IPS DF 4.7 (cell line): ENCODE data around the gene PSMA6.
"Not testable (repeated sequence)": the region's sequence is repeated elsewhere in the genome, so short reads cannot be mapped to it uniquely, and the experiment has no call there.

Source experiments
- DNase-seq: peaks from one replicate; pipeline ENCODE4 v3.0.0-alpha.2; 2013; ENCODE audit warnings: low spot score; ENCODE audit errors: extremely low read depth

Gene PSMA6

GRCh38 chr14:35342489-35343010, 50.4 kb downstream of the PSMA6 start:
- no peak for DNase-seq

DNA sequence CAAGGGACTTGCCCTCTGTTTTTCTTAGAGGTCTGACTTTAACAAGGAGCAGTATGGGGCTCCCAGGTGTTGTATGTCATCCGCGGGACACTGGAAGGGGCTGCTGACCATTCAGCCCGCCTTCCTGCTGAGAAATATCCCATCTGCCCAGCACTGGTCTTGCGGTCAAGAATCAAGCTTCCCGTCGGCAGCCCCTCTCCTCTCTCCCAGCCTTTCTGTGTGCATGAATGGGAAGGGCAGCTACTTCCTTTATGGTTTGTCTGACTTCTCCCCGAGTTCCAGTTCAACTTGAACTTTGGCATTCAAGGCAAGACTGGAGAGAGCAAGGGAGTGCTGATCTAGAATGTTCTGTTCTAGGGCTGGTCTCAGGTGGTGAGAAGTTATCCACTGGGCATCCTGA, 51.5 kb downstream of the PSMA6 start:
- no peak for DNase-seq

GRCh38 chr14:35344107-35344807, 52.1 kb downstream of the PSMA6 start:
- DNase-seq = no peak

DNA sequence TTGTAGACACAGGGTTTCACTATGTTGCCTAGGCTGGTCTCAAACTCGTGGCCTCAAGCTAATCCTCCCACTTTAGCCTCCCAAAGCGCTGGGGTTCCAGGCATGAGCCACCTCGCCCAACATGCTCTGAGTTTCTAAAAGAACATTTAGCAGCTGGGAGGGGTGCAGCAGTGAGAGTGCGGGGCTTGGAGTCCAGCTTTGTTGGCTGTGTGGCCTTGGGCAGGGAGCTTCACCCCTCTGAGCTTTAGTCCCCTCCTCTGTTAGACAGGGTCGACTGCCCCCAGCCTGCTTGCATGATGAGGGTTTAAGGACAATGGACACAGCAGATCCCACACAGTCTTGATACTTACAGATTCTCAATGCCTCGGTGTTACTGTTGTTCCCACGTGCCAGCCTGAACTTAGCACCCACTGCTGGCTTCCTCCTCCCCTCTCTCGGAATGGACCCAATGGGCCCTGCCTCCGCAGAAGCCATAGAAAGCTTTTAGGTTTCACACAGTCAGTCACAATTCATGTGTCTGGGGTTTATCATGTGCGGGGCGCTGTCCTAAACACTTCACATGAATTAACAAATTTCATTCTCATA, 54.6 kb downstream of the PSMA6 start:
- DNase-seq = no peak

GRCh38 chr14:35347323-35348043, 55.3 kb downstream of the PSMA6 start:
- DNase-seq = no peak

- not testable (repeated sequence) for DNase-seq
These were observed 55.8 kb downstream of the PSMA6 start for GRCh38 chr14:35348044-35348380.

DNA sequence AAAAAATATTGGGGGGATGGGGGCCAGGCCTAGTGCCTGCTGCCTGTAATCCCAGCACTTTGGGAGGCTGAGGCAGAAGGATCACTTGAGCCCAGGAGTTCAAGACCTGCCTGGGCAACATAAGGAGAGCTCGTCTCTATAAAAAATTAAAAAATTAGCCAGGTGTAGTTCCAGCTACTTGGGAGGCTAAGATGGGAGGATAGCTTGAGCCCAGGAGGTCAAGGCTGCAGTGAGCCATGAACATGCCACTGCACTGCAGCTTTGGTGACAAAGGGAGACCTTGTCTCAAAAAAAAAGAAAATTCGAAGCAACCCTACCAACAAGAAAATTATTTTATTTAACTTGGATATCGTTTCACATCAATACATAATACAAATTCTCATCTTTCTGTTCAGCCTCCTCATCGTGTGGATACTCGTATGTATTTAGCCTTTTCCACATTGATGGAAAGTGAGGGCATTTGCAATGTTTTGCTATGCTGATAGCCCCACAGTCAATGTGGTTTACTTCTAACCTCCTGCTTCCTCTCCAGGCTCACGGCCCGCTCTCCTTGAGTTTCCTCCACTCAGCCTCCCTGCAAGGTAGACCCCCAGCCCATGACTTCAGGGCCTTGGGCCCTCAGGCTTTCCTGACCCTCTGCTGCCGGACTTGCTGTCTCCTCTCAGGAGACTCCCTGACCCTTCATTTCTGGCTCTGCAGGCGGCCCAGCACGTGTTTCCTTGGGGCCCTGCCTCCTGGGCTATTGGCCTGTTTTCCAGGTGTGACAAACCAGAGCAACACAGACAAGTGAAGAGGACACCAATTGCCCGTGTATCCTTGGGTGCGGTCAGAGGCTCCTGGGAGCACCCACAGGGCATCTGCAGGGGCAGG, 57.5 kb downstream of the PSMA6 start:
- no peak for DNase-seq

DNA sequence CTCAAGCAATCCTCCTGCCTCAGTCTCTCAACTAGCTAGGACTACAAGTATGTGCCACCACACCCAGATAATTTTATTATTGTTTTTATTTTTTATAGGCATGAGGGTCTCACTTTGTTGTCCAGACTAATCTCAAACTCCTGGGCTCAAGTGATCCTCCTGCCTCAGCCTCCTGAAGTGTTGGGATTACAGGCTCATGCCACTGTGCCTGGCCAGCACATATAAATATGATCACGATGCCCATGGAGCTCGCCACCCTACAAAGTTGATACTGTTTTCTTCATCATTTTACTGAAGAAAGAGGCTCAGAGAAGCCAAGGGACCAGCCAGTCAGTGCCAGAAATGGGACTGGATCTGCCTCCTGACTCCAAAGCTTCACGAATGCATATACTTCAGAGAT, 59.3 kb downstream of the PSMA6 start:
- no peak for DNase-seq

GRCh38 chr14:35351897-35352273, 59.7 kb downstream of the PSMA6 start:
- no peak for DNase-seq

DNA sequence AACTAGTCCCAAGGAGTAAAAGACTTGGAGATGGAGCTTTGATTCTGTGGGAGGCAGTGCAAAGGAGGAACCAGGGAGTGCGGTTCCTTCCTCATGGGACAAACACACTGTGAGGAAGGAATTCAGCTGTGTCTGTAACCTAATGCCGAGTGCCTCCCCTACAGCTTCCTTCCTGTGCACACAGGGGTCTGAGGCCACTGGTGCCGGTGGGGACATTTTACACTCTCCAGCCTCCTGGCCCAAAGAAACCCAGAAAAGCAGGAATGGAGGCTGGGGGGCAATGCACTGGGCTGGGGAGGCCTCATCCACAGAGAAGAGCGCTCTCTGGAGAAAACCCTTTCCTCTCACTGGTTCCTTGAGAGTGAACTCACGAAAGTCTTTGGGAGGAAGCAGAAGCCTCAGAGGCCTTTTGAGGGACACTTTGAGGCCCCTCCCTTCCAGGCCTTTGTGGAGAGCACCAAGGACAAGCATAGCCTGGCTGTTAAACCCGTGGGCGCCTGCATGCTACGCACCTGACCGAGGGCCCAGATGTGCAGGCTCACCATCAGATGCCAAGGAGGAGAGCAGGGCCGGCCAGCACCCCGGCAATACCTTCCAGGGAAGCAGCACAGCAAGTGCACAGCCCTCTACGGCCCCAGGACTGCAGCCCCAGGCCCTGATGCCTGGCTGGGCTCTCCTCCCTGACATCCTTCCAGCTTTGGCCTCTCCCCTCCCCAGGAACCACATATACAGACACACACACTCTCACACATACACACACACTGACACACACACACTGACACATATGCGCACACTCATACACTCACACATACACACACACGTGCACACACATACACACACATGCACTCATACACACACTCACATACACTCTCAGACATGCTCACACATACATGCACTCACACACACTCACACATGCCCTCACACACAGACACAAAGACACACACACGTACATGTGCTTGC, 60.4 kb downstream of the PSMA6 start:
- no peak for DNase-seq

- no peak for DNase-seq
These were observed 61.4 kb downstream of the PSMA6 start for GRCh38 chr14:35353409-35354172.

DNA sequence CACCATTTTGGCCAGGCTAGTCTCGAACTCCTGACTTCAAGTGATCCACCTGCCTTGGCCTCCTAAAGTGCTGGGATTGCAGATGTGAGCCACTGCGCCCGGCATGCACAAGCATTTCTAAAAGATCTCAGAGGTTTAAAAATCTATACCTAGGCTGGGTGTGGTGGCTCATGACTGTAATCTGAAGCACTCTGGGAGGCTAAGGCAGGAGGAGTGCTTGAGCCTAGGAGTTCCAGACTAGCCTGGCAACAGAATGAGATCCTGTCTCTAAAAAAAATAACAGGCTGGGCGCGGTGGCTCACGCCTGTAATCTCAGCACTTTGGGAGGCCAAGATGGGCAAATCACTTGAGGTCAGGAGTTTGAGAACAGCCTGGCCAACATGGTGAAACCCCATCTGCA, 63.1 kb downstream of the PSMA6 start:
- not testable (repeated sequence) for DNase-seq

GRCh38 chr14:35355981-35356841, 64.0 kb downstream of the PSMA6 start:
- DNase-seq = no peak

- not testable (repeated sequence) for DNase-seq
These were observed 67.5 kb downstream of the PSMA6 start for GRCh38 chr14:35359655-35360054.

GRCh38 chr14:35361141-35361480, 68.9 kb downstream of the PSMA6 start:
- DNase-seq = no peak

GRCh38 chr14:35362450-35362849, 70.3 kb downstream of the PSMA6 start:
- no peak for DNase-seq

DNA sequence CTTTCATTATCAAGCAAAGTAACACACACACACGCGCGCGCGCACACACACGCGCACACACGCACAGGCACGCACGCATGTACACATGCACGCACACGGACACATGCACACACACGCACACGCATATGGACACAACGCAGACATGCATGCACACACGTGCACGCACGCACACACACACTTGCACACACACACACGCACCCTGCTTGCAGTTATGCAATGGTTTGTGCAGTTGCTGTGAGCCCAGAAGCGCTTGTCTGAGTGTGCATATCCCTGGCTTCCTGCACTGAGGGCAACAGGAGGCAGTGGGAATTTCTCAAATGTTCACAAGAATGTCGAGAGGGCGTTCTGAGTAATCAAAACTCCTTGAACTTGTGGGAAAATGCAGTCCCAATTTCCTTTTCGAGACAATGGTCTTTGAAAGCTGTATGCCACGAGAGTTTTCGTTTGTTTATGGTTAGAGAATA, 70.8 kb downstream of the PSMA6 start:
- no peak for DNase-seq

GRCh38 chr14:35365130-35366055, 73.2 kb downstream of the PSMA6 start:
- no peak for DNase-seq
